ENCODE results near the gene LTBP1. TPM values are rescaled to one million over a fixed set of nuclear protein-coding genes. Genes with fewer than 3 reads are reported as not detected.
"Not testable (repeated sequence)": the region's sequence is repeated elsewhere in the genome, so short reads cannot be mapped to it uniquely, and the experiment has no call there.

Gene LTBP1
- total and polyA plus RNA-seq, 2 experiments from 2014 or later: 157 to 211 TPM

DNA sequence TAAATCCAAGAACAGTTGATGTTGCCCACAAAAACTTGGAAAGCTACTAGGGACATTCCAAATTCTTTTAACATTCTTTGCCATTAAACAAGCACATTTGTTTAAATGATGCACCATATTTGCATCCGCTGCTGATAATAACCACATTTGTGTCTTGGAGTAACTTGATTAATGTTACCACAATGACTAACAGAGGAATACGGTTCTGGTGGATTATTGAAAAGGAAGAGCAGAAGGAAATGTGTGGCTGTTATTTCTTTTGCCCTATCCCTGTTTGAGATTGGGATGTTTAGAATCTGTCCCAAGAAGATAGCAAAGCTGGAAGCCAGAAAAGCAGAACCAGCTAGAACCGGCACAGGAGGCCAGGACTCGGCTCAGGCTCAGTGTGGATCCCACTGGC lies 490.5 kb downstream of the LTBP1 start:
- peak overlapping the region; percentile 44 for H3K27ac ChIP-seq
- DNase-seq: peak; percentile 88
- no peaks in the 10 kb centered on the region for H3K27me3 ChIP-seq (replicated peaks; ENCODE audit: insufficient read depth)
- peaks cover 23% of the 10 kb centered on the region for H3K4me1 ChIP-seq (ENCODE audit: insufficient read depth)
- TF ChIP-seq EZH2 (IDR thresholded peaks at IDR 0.05; ENCODE audit: insufficient read depth, poor library complexity, severe bottlenecking) (no peak), EZH2phosphoT487 (IDR thresholded peaks at IDR 0.05; ENCODE audit: insufficient read depth, low read depth) (peak; percentile 97)
- WGBS, 2 experiments (ENCODE audit: low coverage in 1 of 2, low lambda C conversion rate in 2 of 2, missing lambda C conversion rate in 2 of 2): 0 to 1% methylated on average over 4 of the region's 4 CpGs
- H3F3A ChIP-seq (ENCODE audit: insufficient read depth): peaks cover 14% of the 10 kb centered on the region
- H3K9ac ChIP-seq: peak overlapping the region; percentile 23
- no peaks in the 10 kb centered on the region for H4K20me1 ChIP-seq (ENCODE audit: insufficient read depth)
- in situ Hi-C loops (cut with MboI): no loop called here
- no peaks in the 10 kb centered on the region for H3K9me3 ChIP-seq (ENCODE audit: low read depth)
- H3K4me2 ChIP-seq (ENCODE audit: unreplicated experiment): peak overlapping the region; percentile 58
- no peaks in the 10 kb centered on the region for H3K36me3 ChIP-seq (ENCODE audit: low read depth)
- peak overlapping the region; percentile 34 for H3K4me3 ChIP-seq
- no peaks in the 10 kb centered on the region for H3K79me2 ChIP-seq (ENCODE audit: insufficient read depth)
- no peak overlapping the region for H2AFZ ChIP-seq
- H3K9me2 ChIP-seq (ENCODE audit: insufficient read depth): no peaks in the 10 kb centered on the region

DNA sequence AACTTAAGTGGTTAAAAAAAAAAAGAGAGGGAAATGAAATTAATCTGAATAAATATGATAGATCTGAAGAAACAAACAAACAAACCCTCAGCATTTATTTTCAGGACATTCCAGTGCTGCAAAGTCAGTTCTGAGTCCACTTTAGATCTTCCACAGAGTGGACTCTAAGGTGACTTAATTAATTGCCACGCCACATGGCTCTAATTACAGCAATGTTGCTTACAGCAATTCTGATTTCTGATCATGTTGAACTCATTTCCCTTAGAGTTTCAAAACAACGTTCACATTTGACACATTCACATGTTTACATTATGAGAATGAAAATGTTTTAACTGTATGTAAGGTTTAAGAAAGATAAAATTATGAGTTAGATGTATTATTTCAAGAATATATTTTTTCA lies 491.1 kb downstream of the LTBP1 start:
- Histone ChIP-seq H3F3A (ENCODE audit: insufficient read depth) (peaks cover 19% of the 10 kb centered on the region), H4K20me1 (ENCODE audit: insufficient read depth) (no peaks in the 10 kb centered on the region), H3K4me2 (ENCODE audit: unreplicated experiment) (peak overlapping the region; percentile 58), H3K4me1 (ENCODE audit: insufficient read depth) (peaks cover 27% of the 10 kb centered on the region), H3K9ac (peak overlapping the region; percentile 23), H3K9me2 (ENCODE audit: insufficient read depth) (no peaks in the 10 kb centered on the region), H3K27ac (peak overlapping the region; percentile 44), H3K36me3 (ENCODE audit: low read depth) (no peaks in the 10 kb centered on the region), H3K4me3 (peak overlapping the region; percentile 34), H2AFZ (no peak overlapping the region), H3K9me3 (ENCODE audit: low read depth) (no peaks in the 10 kb centered on the region), H3K79me2 (ENCODE audit: insufficient read depth) (no peaks in the 10 kb centered on the region), H3K27me3 (replicated peaks; ENCODE audit: insufficient read depth) (no peaks in the 10 kb centered on the region)
- DNase-seq: peak; percentile 29
- TF ChIP-seq EZH2 (IDR thresholded peaks at IDR 0.05; ENCODE audit: insufficient read depth, poor library complexity, severe bottlenecking) (no peak), EZH2phosphoT487 (IDR thresholded peaks at IDR 0.05; ENCODE audit: insufficient read depth, low read depth) (no peak)
- in situ Hi-C loops (cut with MboI): no loop called here
- 13% methylated on average over 2 of the region's 2 CpGs for WGBS, 2 experiments (ENCODE audit: low coverage in 1 of 2, low lambda C conversion rate in 2 of 2, missing lambda C conversion rate in 2 of 2)

DNA sequence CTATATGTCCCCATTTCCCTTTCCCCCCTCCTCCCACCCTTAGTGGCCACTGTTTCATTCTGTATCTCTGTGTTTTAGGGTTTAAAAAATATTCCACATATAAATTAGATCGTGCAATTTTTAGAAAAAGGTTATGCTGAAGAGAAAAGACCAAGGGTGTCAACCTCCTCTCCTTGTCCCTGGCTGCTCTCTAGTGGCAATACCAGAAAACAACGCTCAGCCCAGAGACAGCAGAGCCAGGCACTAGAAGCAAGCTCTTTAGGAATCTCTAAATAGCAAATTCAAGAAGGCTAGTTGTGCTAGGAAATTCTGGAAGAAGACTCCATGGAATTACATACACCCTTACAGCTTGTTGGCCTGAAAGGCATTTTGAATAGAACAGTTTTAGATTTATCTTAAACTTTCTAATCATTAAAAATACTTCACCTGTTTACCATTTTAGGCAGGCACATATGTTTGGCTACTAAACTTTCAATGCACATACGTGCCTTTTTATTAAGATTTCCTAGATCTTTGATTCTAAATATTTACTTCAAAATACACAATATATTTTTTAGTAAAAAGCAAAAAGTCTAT lies 494.6 kb downstream of the LTBP1 start:
- no peak overlapping the region for H3K4me3 ChIP-seq
- DNase-seq: peak; percentile 84
- TF ChIP-seq EZH2phosphoT487 (IDR thresholded peaks at IDR 0.05; ENCODE audit: insufficient read depth, low read depth) (no peak), EZH2 (IDR thresholded peaks at IDR 0.05; ENCODE audit: insufficient read depth, poor library complexity, severe bottlenecking) (no peak)
- H3K36me3 ChIP-seq (ENCODE audit: low read depth): no peaks in the 10 kb centered on the region
- no peaks in the 10 kb centered on the region for H3K27me3 ChIP-seq (replicated peaks; ENCODE audit: insufficient read depth)
- H3K4me2 ChIP-seq (ENCODE audit: unreplicated experiment): no peak overlapping the region
- 32 to 37% methylated on average over 3 of the region's 3 CpGs for WGBS, 2 experiments (ENCODE audit: low coverage in 1 of 2, low lambda C conversion rate in 2 of 2, missing lambda C conversion rate in 2 of 2)
- peaks cover 23% of the 10 kb centered on the region for H3F3A ChIP-seq (ENCODE audit: insufficient read depth)
- no peaks in the 10 kb centered on the region for H3K9me3 ChIP-seq (ENCODE audit: low read depth)
- H3K9me2 ChIP-seq (ENCODE audit: insufficient read depth): no peaks in the 10 kb centered on the region
- no peak overlapping the region for H3K27ac ChIP-seq
- no peak overlapping the region for H3K9ac ChIP-seq
- H4K20me1 ChIP-seq (ENCODE audit: insufficient read depth): no peaks in the 10 kb centered on the region
- H2AFZ ChIP-seq: no peak overlapping the region
- peaks cover 26% of the 10 kb centered on the region for H3K4me1 ChIP-seq (ENCODE audit: insufficient read depth)
- in situ Hi-C loops (cut with MboI): no loop called here
- H3K79me2 ChIP-seq (ENCODE audit: insufficient read depth): no peaks in the 10 kb centered on the region

GRCh38 chr2:33442052-33442451 lies 495.3 kb downstream of the LTBP1 start:
- DNase-seq; H3K36me3 ChIP-seq (ENCODE audit: low read depth); H3K9me3 ChIP-seq (ENCODE audit: low read depth); H3K27ac ChIP-seq; H3K27me3 ChIP-seq (replicated peaks; ENCODE audit: insufficient read depth); H2AFZ ChIP-seq; H3K4me2 ChIP-seq (ENCODE audit: unreplicated experiment); in situ Hi-C loops (cut with MboI); H3K4me3 ChIP-seq; H3K79me2 ChIP-seq (ENCODE audit: insufficient read depth); H3K9me2 ChIP-seq (ENCODE audit: insufficient read depth); H4K20me1 ChIP-seq (ENCODE audit: insufficient read depth); H3K9ac ChIP-seq: not testable (repeated sequence)
- WGBS, 2 experiments (ENCODE audit: low coverage in 1 of 2, low lambda C conversion rate in 2 of 2, missing lambda C conversion rate in 2 of 2): 98% methylated on average over 9 of the region's 9 CpGs
- peaks cover 19% of the 10 kb centered on the region for H3K4me1 ChIP-seq (ENCODE audit: insufficient read depth)
- H3F3A ChIP-seq (ENCODE audit: insufficient read depth): peaks cover 23% of the 10 kb centered on the region
